Activated T-cell treated with anti-CD3 and anti-CD28 coated beads for 48 hours (primary cell): ENCODE measurements around the gene ADAMTS17.

Experiments
- DNase-seq: peaks from one replicate; pipeline ENCODE4 v3.0.0-alpha.2; 2020; ENCODE audit warnings: low read depth

Gene ADAMTS17

GRCh38 chr15:100125401-100126191 is 216.2 kb downstream of the ADAMTS17 start:
- no peak for DNase-seq

- no peak for DNase-seq
Measured at GRCh38 chr15:100124936-100125335, 216.8 kb downstream of the ADAMTS17 start.

GRCh38 chr15:100124361-100124760 is 217.4 kb downstream of the ADAMTS17 start:
- DNase-seq = no peak

GRCh38 chr15:100123611-100124010 is 218.2 kb downstream of the ADAMTS17 start:
- no peak for DNase-seq

- no peak for DNase-seq
Measured at GRCh38 chr15:100121285-100121684, 220.5 kb downstream of the ADAMTS17 start.

- DNase-seq = no peak
Measured at GRCh38 chr15:100120111-100120510, 221.7 kb downstream of the ADAMTS17 start.

GRCh38 chr15:100118546-100118945 is 223.2 kb downstream of the ADAMTS17 start:
- no peak for DNase-seq

- no peak for DNase-seq
Measured at GRCh38 chr15:100116416-100117190, 225.2 kb downstream of the ADAMTS17 start.

- no peak for DNase-seq
Measured at GRCh38 chr15:100115711-100116090, 226.1 kb downstream of the ADAMTS17 start.

GRCh38 chr15:100115066-100115710 is 226.6 kb downstream of the ADAMTS17 start:
- no peak for DNase-seq

- no peak for DNase-seq
Measured at GRCh38 chr15:100114571-100114970, 227.2 kb downstream of the ADAMTS17 start.

- DNase-seq = no peak
Measured at GRCh38 chr15:100114100-100114499, 227.7 kb downstream of the ADAMTS17 start.

- no peak for DNase-seq
Measured at GRCh38 chr15:100113351-100114080, 228.3 kb downstream of the ADAMTS17 start.

- DNase-seq = no peak
Measured at GRCh38 chr15:100112636-100113305, 229.0 kb downstream of the ADAMTS17 start.

GRCh38 chr15:100112061-100112420 is 229.7 kb downstream of the ADAMTS17 start:
- DNase-seq = no peak

GRCh38 chr15:100111125-100112060 is 230.4 kb downstream of the ADAMTS17 start:
- DNase-seq = peak; percentile 36

- no peak for DNase-seq
Measured at GRCh38 chr15:100109486-100110035, 232.2 kb downstream of the ADAMTS17 start.

GRCh38 chr15:100108846-100109245 is 232.9 kb downstream of the ADAMTS17 start:
- DNase-seq = no peak

GRCh38 chr15:100108346-100108745 is 233.4 kb downstream of the ADAMTS17 start:
- DNase-seq = no peak

GRCh38 chr15:100107606-100108225 is 234.1 kb downstream of the ADAMTS17 start:
- no peak for DNase-seq
